Muscle layer of duodenum (tissue), 2 donors: Measurements from ENCODE around the gene TBC1D22A.
A peak's percentile ranks its signal among the peaks of the same experiment; 100 is the strongest.

Experiments used
- H3K27ac ChIP-seq: one replicate; pipeline ENCODE4 v1.7.0; 2013; ENCODE audit warnings: mild to moderate bottlenecking, low read length
- H3K27me3 ChIP-seq: one replicate; pipeline ENCODE4 v1.7.0; 2013; ENCODE audit warnings: low read depth, mild to moderate bottlenecking, control low read depth, low read length
- H3K36me3 ChIP-seq, 2 donors: one replicate each; pipeline ENCODE4 v1.7.0; 2013; ENCODE audit warnings: low read length in 2 of 2, control low read depth in 1 of 2, mild to moderate bottlenecking in 1 of 2; ENCODE audit not compliant: insufficient read depth in 2 of 2, control insufficient read depth in 1 of 2
- H3K4me1 ChIP-seq, 2 donors: one replicate each; pipeline ENCODE4 v1.7.0; 2013; ENCODE audit warnings: low read length in 2 of 2, mild to moderate bottlenecking in 2 of 2, control low read depth in 1 of 2, moderate library complexity in 1 of 2; ENCODE audit not compliant: insufficient read depth in 2 of 2, control insufficient read depth in 1 of 2
- H3K4me3 ChIP-seq, 2 donors: one replicate each; pipeline ENCODE4 v1.7.0; 2013; ENCODE audit warnings: low read length in 2 of 2, low read depth in 1 of 2, mild to moderate bottlenecking in 1 of 2
- H3K9me3 ChIP-seq, 2 donors: one replicate each; pipeline ENCODE4 v1.7.0; 2013; ENCODE audit warnings: low read length in 2 of 2, control low read depth in 1 of 2, mild to moderate bottlenecking in 1 of 2; ENCODE audit not compliant: control insufficient read depth in 1 of 2
- donor health status: healthy.

Gene TBC1D22A

GRCh38 chr22:47148510-47148909 lies 386.1 kb downstream of the TBC1D22A start:
- Histone ChIP-seq H3K27me3 (no peaks in the 10 kb centered on the region), H3K9me3 (no peaks in the 10 kb centered on the region), H3K27ac (no peak overlapping the region), H3K36me3 (peaks cover 0 to 5% of the 10 kb centered on the region in 2 donors), H3K4me1 (no peaks in the 10 kb centered on the region), H3K4me3 (no peak overlapping the region)

GRCh38 chr22:47148956-47149728 lies 386.7 kb downstream of the TBC1D22A start:
- Histone ChIP-seq H3K9me3 (no peaks in the 10 kb centered on the region), H3K36me3 (no peaks in the 10 kb centered on the region), H3K27me3 (no peaks in the 10 kb centered on the region), H3K27ac (no peak overlapping the region), H3K4me1 (peaks cover 0 to under 1% of the 10 kb centered on the region in 2 donors), H3K4me3 (no peak overlapping the region)

- H3K27me3 ChIP-seq = no peaks in the 10 kb centered on the region
- H3K4me3 ChIP-seq = no peak overlapping the region
- no peaks in the 10 kb centered on the region for H3K36me3 ChIP-seq
- H3K9me3 ChIP-seq = no peaks in the 10 kb centered on the region
- peaks cover 0 to 8% of the 10 kb centered on the region in 2 donors for H3K4me1 ChIP-seq
- H3K27ac ChIP-seq = no peak overlapping the region
These were observed 387.5 kb downstream of the TBC1D22A start for GRCh38 chr22:47149976-47150375.

GRCh38 chr22:47150426-47150825 lies 388.0 kb downstream of the TBC1D22A start:
- no peaks in the 10 kb centered on the region for H3K27me3 ChIP-seq
- H3K36me3 ChIP-seq = no peaks in the 10 kb centered on the region
- peaks cover 0 to 8% of the 10 kb centered on the region in 2 donors for H3K4me1 ChIP-seq
- H3K9me3 ChIP-seq = no peaks in the 10 kb centered on the region
- no peak overlapping the region for H3K4me3 ChIP-seq
- H3K27ac ChIP-seq = no peak overlapping the region

- Histone ChIP-seq H3K9me3 (no peaks in the 10 kb centered on the region), H3K36me3 (no peaks in the 10 kb centered on the region), H3K4me1 (peaks cover 0 to 8% of the 10 kb centered on the region in 2 donors), H3K27ac (no peak overlapping the region), H3K4me3 (no peak overlapping the region), H3K27me3 (no peaks in the 10 kb centered on the region)
These were observed 388.6 kb downstream of the TBC1D22A start for GRCh38 chr22:47151064-47151463.

- no peaks in the 10 kb centered on the region for H3K27me3 ChIP-seq
- H3K4me1 ChIP-seq = peaks cover 0 to 8% of the 10 kb centered on the region in 2 donors
- H3K4me3 ChIP-seq = no peak overlapping the region
- H3K27ac ChIP-seq = no peak overlapping the region
- H3K36me3 ChIP-seq = no peaks in the 10 kb centered on the region
- H3K9me3 ChIP-seq = no peaks in the 10 kb centered on the region
These were observed 389.0 kb downstream of the TBC1D22A start for GRCh38 chr22:47151490-47151889.

- no peaks in the 10 kb centered on the region for H3K36me3 ChIP-seq
- no peaks in the 10 kb centered on the region for H3K27me3 ChIP-seq
- no peaks in the 10 kb centered on the region for H3K9me3 ChIP-seq
- no peak overlapping the region for H3K4me3 ChIP-seq
- peaks cover 0 to 8% of the 10 kb centered on the region in 2 donors for H3K4me1 ChIP-seq
- H3K27ac ChIP-seq = no peak overlapping the region
These were observed 389.8 kb downstream of the TBC1D22A start for GRCh38 chr22:47152236-47152635.

GRCh38 chr22:47152938-47153337 lies 390.5 kb downstream of the TBC1D22A start:
- H3K4me3 ChIP-seq = no peak overlapping the region
- H3K27ac ChIP-seq = no peak overlapping the region
- no peaks in the 10 kb centered on the region for H3K36me3 ChIP-seq
- no peaks in the 10 kb centered on the region for H3K9me3 ChIP-seq
- no peaks in the 10 kb centered on the region for H3K27me3 ChIP-seq
- peaks cover 0 to 8% of the 10 kb centered on the region in 2 donors for H3K4me1 ChIP-seq

GRCh38 chr22:47153854-47154525 lies 391.5 kb downstream of the TBC1D22A start:
- H3K27ac ChIP-seq = no peak overlapping the region
- H3K4me3 ChIP-seq = peak overlapping the region in 1 of 2 donors; percentile 45
- no peaks in the 10 kb centered on the region for H3K9me3 ChIP-seq
- no peaks in the 10 kb centered on the region for H3K27me3 ChIP-seq
- H3K36me3 ChIP-seq = peaks cover 0 to 3% of the 10 kb centered on the region in 2 donors
- peaks cover 0 to 8% of the 10 kb centered on the region in 2 donors for H3K4me1 ChIP-seq

GRCh38 chr22:47154621-47155081 lies 392.2 kb downstream of the TBC1D22A start:
- Histone ChIP-seq H3K27ac (no peak overlapping the region), H3K36me3 (peaks cover 0 to 6% of the 10 kb centered on the region in 2 donors), H3K4me1 (peaks cover 0 to 8% of the 10 kb centered on the region in 2 donors), H3K27me3 (no peaks in the 10 kb centered on the region), H3K4me3 (peak overlapping the region in 1 of 2 donors; percentile 45), H3K9me3 (no peaks in the 10 kb centered on the region)

- Histone ChIP-seq H3K4me3 (peak overlapping the region in 1 of 2 donors; percentile 45), H3K27me3 (no peaks in the 10 kb centered on the region), H3K4me1 (peaks cover 0 to 8% of the 10 kb centered on the region in 2 donors), H3K9me3 (no peaks in the 10 kb centered on the region), H3K36me3 (peaks cover 0 to 6% of the 10 kb centered on the region in 2 donors), H3K27ac (no peak overlapping the region)
These were observed 392.9 kb downstream of the TBC1D22A start for GRCh38 chr22:47155131-47155885.
